ENCODE results near the gene PTMA. TPM values are rescaled to one million over a fixed set of nuclear protein-coding genes. Genes with fewer than 3 reads are reported as not detected.
"Not testable (repeated sequence)": the region's sequence is repeated elsewhere in the genome, so short reads cannot be mapped to it uniquely, and the experiment has no call there.

PTMA gene
- 1,000 to 10,000 TPM; 2,106 to 2,969 TPM for total RNA-seq

- peak within 1 kb of the TSS; percentile 93 for H3K4me3 Mint-ChIP-seq
- H3K27me3 Mint-ChIP-seq = peaks cover 2% of the 10 kb centered on the region
- peak within 1 kb of the TSS; percentile 100 for H3K27ac Mint-ChIP-seq
- no peaks in the 10 kb centered on the region for H3K9me3 Mint-ChIP-seq (ENCODE audit: low read depth)
- H3K4me1 Mint-ChIP-seq = peaks cover 23% of the 10 kb centered on the region
- POLR2A ChIA-PET = interaction anchor here (0.6 to 4.4 kb wide), 11 partner anchors 14 to 245 kb away, joined by 3 to 104 read pairs (median 4); partner anchors contain the start of genes NCL and PDE6D
- intact Hi-C loops (cut with DNase I, micrococcal nuclease) = loop anchor here (1.0 to 5.0 kb wide), 9 partner anchors 46 to 1544 kb away; partner anchors contain the start of genes NCL (in 2 of the 2), PDE6D (in 2 of the 2), ATG16L1 (in 1 of the 2) and PSMD1 (in 1 of the 2)
- DNase-seq (peak; percentile 100), ATAC-seq (peak; percentile 73)
- CTCF ChIA-PET = interaction anchor here (0.8 to 3.3 kb wide), 6 partner anchors 32 to 244 kb away, joined by 3 to 28 read pairs (median 8); partner anchors contain the start of gene NCL
- H3K36me3 Mint-ChIP-seq (ENCODE audit: low read depth) = peaks cover 37% of the 10 kb centered on the region
These were observed at the start of gene PTMA for GRCh38 chr2:231707927-231708772. Gene PTMA, plus strand, starts transcription at chr2:231708525. Its CDS starts 182 bp downstream, at chr2:231708707.

- DNase-seq; H3K27me3 Mint-ChIP-seq; H3K4me3 Mint-ChIP-seq; H3K36me3 Mint-ChIP-seq (ENCODE audit: low read depth); H3K27ac Mint-ChIP-seq; ATAC-seq; H3K9me3 Mint-ChIP-seq (ENCODE audit: low read depth): not testable (repeated sequence)
- intact Hi-C loops (cut with DNase I, micrococcal nuclease) = loop anchor here in 1 of 2 experiments (5.0 kb wide), 1 partner anchor 122 kb away; the partner anchor contains the start of gene PDE6D
- ChIA-PET CTCF (interaction anchor here (0.8 to 10.4 kb wide), 5 partner anchors 10 to 55 kb away, joined by 3 to 90 read pairs (median 10); no protein-coding TSS in a partner anchor), POLR2A (interaction anchor here (1.4 kb wide), 1 partner anchor 48 kb away, joined by 5 read pairs; the partner anchor contains the start of gene PTMA)
- peaks cover 20% of the 10 kb centered on the region for H3K4me1 Mint-ChIP-seq
These were observed 48.3 kb upstream of the PTMA start for GRCh38 chr2:231660073-231660472.

GRCh38 chr2:231660860-231661259 is 47.5 kb upstream of the PTMA start:
- POLR2A ChIA-PET = interaction anchor here (1.0 to 2.6 kb wide), 5 partner anchors 46 to 196 kb away, joined by 4 to 10 read pairs (median 5); partner anchors contain the start of genes NCL and PTMA
- peak overlapping the region; percentile 96 for H3K27ac Mint-ChIP-seq
- no peaks in the 10 kb centered on the region for H3K27me3 Mint-ChIP-seq
- peaks cover 23% of the 10 kb centered on the region for H3K4me1 Mint-ChIP-seq
- H3K9me3 Mint-ChIP-seq (ENCODE audit: low read depth) = no peaks in the 10 kb centered on the region
- peak overlapping the region; percentile 72 for H3K4me3 Mint-ChIP-seq
- intact Hi-C loops (cut with DNase I, micrococcal nuclease) = loop anchor here in 1 of 2 experiments (5.0 kb wide), 1 partner anchor 121 kb away; the partner anchor contains the start of gene PDE6D
- CTCF ChIA-PET = interaction anchor here (0.9 to 10.4 kb wide), 7 partner anchors 11 to 55 kb away, joined by 3 to 90 read pairs (median 6); no protein-coding TSS in a partner anchor
- ATAC-seq (no peak), DNase-seq (no peak)
- H3K36me3 Mint-ChIP-seq (ENCODE audit: low read depth) = peaks cover 4% of the 10 kb centered on the region

- CTCF ChIA-PET = interaction anchor here (0.6 to 10.4 kb wide), 9 partner anchors 11 to 137 kb away, joined by 3 to 90 read pairs (median 4); no protein-coding TSS in a partner anchor
- Mint-ChIP-seq H3K4me1 (peaks cover 23% of the 10 kb centered on the region), H3K36me3 (ENCODE audit: low read depth) (peaks cover 4% of the 10 kb centered on the region), H3K4me3 (peak overlapping the region; percentile 72), H3K27me3 (no peaks in the 10 kb centered on the region), H3K27ac (peak overlapping the region; percentile 96), H3K9me3 (ENCODE audit: low read depth) (no peaks in the 10 kb centered on the region)
- DNase-seq (no peak), ATAC-seq (no peak)
- POLR2A ChIA-PET = interaction anchor here (1.0 to 2.6 kb wide), 7 partner anchors 45 to 197 kb away, joined by 3 to 10 read pairs (median 4); partner anchors contain the start of genes NCL and PTMA
- intact Hi-C loops (cut with DNase I, micrococcal nuclease) = loop anchor here (1.0 to 5.0 kb wide), 12 partner anchors 14 to 197 kb away; partner anchors contain the start of genes PDE6D (in 2 of the 2), COPS7B (in 1 of the 2) and NCL (in 1 of the 2)
These were observed 46.8 kb upstream of the PTMA start for GRCh38 chr2:231661422-231662027.

GRCh38 chr2:231662028-231662810 is 46.1 kb upstream of the PTMA start:
- peak; percentile 92 for ATAC-seq
- Mint-ChIP-seq H3K27me3 (no peaks in the 10 kb centered on the region), H3K4me1 (peaks cover 23% of the 10 kb centered on the region), H3K36me3 (ENCODE audit: low read depth) (peaks cover 4% of the 10 kb centered on the region), H3K9me3 (ENCODE audit: low read depth) (no peaks in the 10 kb centered on the region), H3K4me3 (peak overlapping the region; percentile 72), H3K27ac (peak overlapping the region; percentile 96)
- ChIA-PET CTCF (interaction anchor here (0.5 to 10.4 kb wide), 9 partner anchors 13 to 51 kb away, joined by 3 to 90 read pairs (median 3); no protein-coding TSS in a partner anchor), POLR2A (interaction anchor here (1.0 to 2.6 kb wide), 7 partner anchors 45 to 198 kb away, joined by 3 to 10 read pairs (median 4); partner anchors contain the start of genes NCL and PTMA)
- DNase-seq = peak; percentile 98
- intact Hi-C loops (cut with DNase I, micrococcal nuclease) = loop anchor here (1.0 to 5.0 kb wide), 12 partner anchors 13 to 198 kb away; partner anchors contain the start of genes PDE6D (in 2 of the 2), COPS7B (in 1 of the 2) and NCL (in 1 of the 2)

GRCh38 chr2:231662811-231663457 is 45.4 kb upstream of the PTMA start:
- peaks cover 23% of the 10 kb centered on the region for H3K4me1 Mint-ChIP-seq
- intact Hi-C loops (cut with DNase I, micrococcal nuclease) = loop anchor here (1.0 to 5.0 kb wide), 12 partner anchors 12 to 199 kb away; partner anchors contain the start of genes PDE6D (in 2 of the 2), COPS7B (in 1 of the 2) and NCL (in 1 of the 2)
- no peak for ATAC-seq

GRCh38 chr2:231663458-231664212 is 44.7 kb upstream of the PTMA start:
- intact Hi-C loops (cut with DNase I, micrococcal nuclease) = loop anchor here (2.0 to 5.0 kb wide), 2 partner anchors 59 to 119 kb away; partner anchors contain the start of gene PDE6D (in 1 of the 2)
- ChIA-PET POLR2A (interaction anchor here (1.3 kb wide), 1 partner anchor 49 kb away, joined by 3 read pairs; no protein-coding TSS in a partner anchor), CTCF (interaction anchor here (0.5 to 10.4 kb wide), 2 partner anchors 11 to 111 kb away, joined by 3 to 90 read pairs; no protein-coding TSS in a partner anchor)
- Mint-ChIP-seq H3K36me3 (ENCODE audit: low read depth) (peaks cover 4% of the 10 kb centered on the region), H3K27ac (peak overlapping the region; percentile 69), H3K4me1 (peaks cover 23% of the 10 kb centered on the region), H3K4me3 (no peak overlapping the region), H3K9me3 (ENCODE audit: low read depth) (no peaks in the 10 kb centered on the region), H3K27me3 (no peaks in the 10 kb centered on the region)
- DNase-seq (no peak), ATAC-seq (no peak)

More at GRCh38 chr2:231662811-231663457, 45.4 kb upstream of the PTMA start:
- H3K27ac Mint-ChIP-seq = peak overlapping the region; percentile 69
- no peak for DNase-seq
- ChIA-PET POLR2A (interaction anchor here (1.3 to 2.6 kb wide), 4 partner anchors 44 to 50 kb away, joined by 3 to 10 read pairs (median 4); partner anchors contain the start of gene PTMA), CTCF (interaction anchor here (0.5 to 10.4 kb wide), 6 partner anchors 12 to 51 kb away, joined by 3 to 90 read pairs (median 4); no protein-coding TSS in a partner anchor)
- H3K9me3 Mint-ChIP-seq (ENCODE audit: low read depth) = no peaks in the 10 kb centered on the region
- peaks cover 4% of the 10 kb centered on the region for H3K36me3 Mint-ChIP-seq (ENCODE audit: low read depth)
- no peaks in the 10 kb centered on the region for H3K27me3 Mint-ChIP-seq
- peak overlapping the region; percentile 72 for H3K4me3 Mint-ChIP-seq

GRCh38 chr2:231664727-231665126 is 43.6 kb upstream of the PTMA start:
- POLR2A ChIA-PET = interaction anchor here (0.6 kb wide), 1 partner anchor 890 kb away, joined by 3 read pairs; no protein-coding TSS in a partner anchor
- CTCF ChIA-PET = interaction anchor here (0.6 to 10.4 kb wide), 2 partner anchors 10 to 54 kb away, joined by 4 to 90 read pairs; no protein-coding TSS in a partner anchor
- intact Hi-C loops (cut with DNase I, micrococcal nuclease) = loop anchor here in 1 of 2 experiments (5.0 kb wide), 1 partner anchor 118 kb away; the partner anchor contains the start of gene PDE6D
- no peak for ATAC-seq
- Mint-ChIP-seq H3K4me3 (no peak overlapping the region), H3K27ac (no peak overlapping the region), H3K4me1 (peaks cover 22% of the 10 kb centered on the region), H3K36me3 (ENCODE audit: low read depth) (peaks cover 4% of the 10 kb centered on the region), H3K9me3 (ENCODE audit: low read depth) (no peaks in the 10 kb centered on the region), H3K27me3 (no peaks in the 10 kb centered on the region)
- no peak for DNase-seq

Measured in activated CD4-positive, alpha-beta T cell treated with anti-CD3 and anti-CD28 coated beads for 36 hours (primary cell).